Ectodermal cell (in vitro differentiated cells): Measurements from ENCODE around the gene S100A9.

ENCODE experiments used
- H3K27ac ChIP-seq: 2 replicates; pipeline ENCODE4 v1.7.0; 2013; ENCODE audit warnings: mild to moderate bottlenecking, low read depth, low read length; ENCODE audit not compliant: insufficient read depth, poor library complexity, severe bottlenecking
- H3K27me3 ChIP-seq: 2 replicates; pipeline ENCODE4 v1.7.0; 2013; ENCODE audit warnings: mild to moderate bottlenecking, low read length; ENCODE audit not compliant: insufficient read depth, control insufficient read depth, poor library complexity, severe bottlenecking
- H3K36me3 ChIP-seq: one replicate; pipeline ENCODE4 v1.7.0; 2013; ENCODE audit warnings: low read length; ENCODE audit not compliant: control insufficient read depth, insufficient read depth
- H3K4me1 ChIP-seq: one replicate; pipeline ENCODE4 v1.7.0; 2013; ENCODE audit warnings: low read length; ENCODE audit not compliant: control insufficient read depth, insufficient read depth
- H3K4me3 ChIP-seq: 2 replicates; pipeline ENCODE4 v1.7.0; 2013; ENCODE audit warnings: low read depth, low read length, control low read depth; ENCODE audit not compliant: insufficient read depth
- H3K9me3 ChIP-seq: 2 replicates; pipeline ENCODE4 v1.7.0; 2013; ENCODE audit warnings: mild to moderate bottlenecking, low read length, moderate library complexity; ENCODE audit not compliant: control insufficient read depth
- whole genome bisulfite sequencing, 2 experiments: methylation state at CpG; one replicate each; pipeline ENCODE4 v1.1.7; 2013; ENCODE audit warnings: missing lambda C conversion rate in 2 of 2; 5-methylcytosine and 5-hydroxymethylcytosine counted together

S100A9 gene

DNA sequence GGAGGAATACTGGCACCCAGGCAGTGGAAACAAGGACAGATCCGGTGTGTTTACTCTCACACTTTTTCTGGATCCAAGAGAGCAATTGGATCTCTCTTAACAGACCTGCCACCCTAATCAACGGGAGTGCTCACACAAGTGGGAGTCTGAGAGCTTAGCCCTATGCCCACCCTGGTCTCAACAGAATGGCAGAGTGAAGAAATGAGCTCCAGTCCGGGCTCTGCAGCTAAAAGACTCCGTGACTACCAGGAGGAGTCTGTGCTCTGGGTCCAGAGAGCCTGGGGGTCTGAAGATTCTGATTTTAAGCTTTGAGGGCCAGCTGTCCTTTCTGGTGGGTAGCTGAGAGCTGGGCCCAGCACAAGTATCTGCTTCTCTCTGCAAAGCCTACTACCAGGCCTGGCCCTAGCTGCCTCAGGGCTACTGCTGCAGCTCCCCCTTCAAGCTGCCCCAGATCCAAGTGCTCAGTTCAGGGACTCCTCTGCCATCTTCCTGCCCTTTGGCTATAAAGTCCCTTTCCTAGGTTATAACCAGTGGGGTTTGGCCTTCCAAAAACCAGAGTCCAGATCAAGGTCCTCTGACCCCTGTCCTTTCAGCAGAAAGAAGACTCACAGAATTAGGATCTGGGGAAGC lies 3.9 kb downstream of the S100A9 start:
- WGBS, 2 experiments, result 93 to 94% methylated on average over 4 of the region's 4 CpGs
- H3K27ac ChIP-seq, result no peak overlapping the region

GRCh38 chr1:153362187-153362775 lies 4.6 kb downstream of the S100A9 start:
- H3K4me1 ChIP-seq, result no peaks in the 10 kb centered on the region
- H3K4me3 ChIP-seq, result no peak overlapping the region
- 90 to 91% methylated on average over 3 of the region's 3 CpGs for WGBS, 2 experiments
- no peaks in the 10 kb centered on the region for H3K27me3 ChIP-seq
- H3K9me3 ChIP-seq, result no peaks in the 10 kb centered on the region
- no peak overlapping the region for H3K27ac ChIP-seq
- H3K36me3 ChIP-seq, result no peaks in the 10 kb centered on the region

More for the DNA sequence above, 3.9 kb downstream of the S100A9 start:
- H3K36me3 ChIP-seq, result no peaks in the 10 kb centered on the region
- no peaks in the 10 kb centered on the region for H3K4me1 ChIP-seq
- H3K4me3 ChIP-seq, result no peak overlapping the region
- H3K27me3 ChIP-seq, result no peaks in the 10 kb centered on the region
- H3K9me3 ChIP-seq, result no peaks in the 10 kb centered on the region

- 86 to 97% methylated on average over 3 of the region's 3 CpGs for WGBS, 2 experiments
- no peaks in the 10 kb centered on the region for H3K36me3 ChIP-seq
- H3K27ac ChIP-seq, result no peak overlapping the region
- H3K9me3 ChIP-seq, result no peaks in the 10 kb centered on the region
- H3K27me3 ChIP-seq, result no peaks in the 10 kb centered on the region
- no peaks in the 10 kb centered on the region for H3K4me1 ChIP-seq
- H3K4me3 ChIP-seq, result no peak overlapping the region
Measured at GRCh38 chr1:153363641-153364040, 6.0 kb downstream of the S100A9 start.

GRCh38 chr1:153364156-153364555 lies 6.5 kb downstream of the S100A9 start:
- Histone ChIP-seq H3K27me3 (no peaks in the 10 kb centered on the region), H3K9me3 (no peaks in the 10 kb centered on the region), H3K36me3 (no peaks in the 10 kb centered on the region), H3K27ac (no peak overlapping the region), H3K4me3 (no peak overlapping the region), H3K4me1 (no peaks in the 10 kb centered on the region)

- H3K4me1 ChIP-seq, result no peaks in the 10 kb centered on the region
- H3K27me3 ChIP-seq, result no peaks in the 10 kb centered on the region
- H3K27ac ChIP-seq, result no peak overlapping the region
- H3K36me3 ChIP-seq, result no peaks in the 10 kb centered on the region
- no peak overlapping the region for H3K4me3 ChIP-seq
- no peaks in the 10 kb centered on the region for H3K9me3 ChIP-seq
- WGBS, 2 experiments, result 94 to 95% methylated on average over 12 of the region's 12 CpGs
Measured at GRCh38 chr1:153364766-153365666, 7.4 kb downstream of the S100A9 start.

DNA sequence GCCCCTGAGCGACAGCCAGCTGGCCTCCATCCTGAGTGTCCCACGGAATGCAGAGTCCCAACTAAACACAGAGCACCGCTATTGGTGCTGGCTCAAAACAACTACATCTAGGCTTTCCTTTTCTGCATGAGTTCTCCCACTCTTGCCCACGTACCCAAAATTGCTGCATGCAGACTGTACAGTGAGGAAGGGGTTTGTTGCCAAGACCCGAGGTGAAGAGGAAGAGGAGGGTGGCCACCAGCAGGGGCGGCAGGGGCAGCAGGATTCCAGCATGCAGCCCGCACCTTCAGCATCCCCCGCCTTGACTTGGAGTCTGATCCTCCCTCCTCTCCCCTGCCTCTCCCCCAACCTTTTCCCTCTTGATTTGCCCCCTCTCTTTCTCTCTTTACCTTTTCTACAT lies 8.0 kb downstream of the S100A9 start:
- H3K9me3 ChIP-seq, result no peaks in the 10 kb centered on the region
- no peak overlapping the region for H3K27ac ChIP-seq
- H3K36me3 ChIP-seq, result no peaks in the 10 kb centered on the region
- WGBS, 2 experiments, result 85 to 91% methylated on average over 8 of the region's 8 CpGs
- no peaks in the 10 kb centered on the region for H3K27me3 ChIP-seq
- H3K4me1 ChIP-seq, result no peaks in the 10 kb centered on the region
- no peak overlapping the region for H3K4me3 ChIP-seq

- no peak overlapping the region for H3K27ac ChIP-seq
- H3K9me3 ChIP-seq, result no peaks in the 10 kb centered on the region
- H3K36me3 ChIP-seq, result no peaks in the 10 kb centered on the region
- no peaks in the 10 kb centered on the region for H3K27me3 ChIP-seq
- no peak overlapping the region for H3K4me3 ChIP-seq
- 89 to 92% methylated on average over 6 of the region's 6 CpGs for WGBS, 2 experiments
- H3K4me1 ChIP-seq, result no peaks in the 10 kb centered on the region
Measured at GRCh38 chr1:153366261-153366660, 8.6 kb downstream of the S100A9 start.

GRCh38 chr1:153367090-153367489 lies 9.4 kb downstream of the S100A9 start:
- Histone ChIP-seq H3K36me3 (no peaks in the 10 kb centered on the region), H3K4me3 (no peak overlapping the region), H3K27ac (no peak overlapping the region), H3K9me3 (no peaks in the 10 kb centered on the region), H3K4me1 (no peaks in the 10 kb centered on the region), H3K27me3 (no peaks in the 10 kb centered on the region)
- 83 to 93% methylated on average over 2 of the region's 2 CpGs for WGBS, 2 experiments

GRCh38 chr1:153368495-153368894 lies 10.8 kb downstream of the S100A9 start:
- Histone ChIP-seq H3K27me3 (no peaks in the 10 kb centered on the region), H3K36me3 (no peaks in the 10 kb centered on the region), H3K4me1 (no peaks in the 10 kb centered on the region), H3K4me3 (no peak overlapping the region), H3K27ac (no peak overlapping the region), H3K9me3 (no peaks in the 10 kb centered on the region)
- 80 to 89% methylated on average over 1 of the region's 2 CpGs for WGBS, 2 experiments

- WGBS, 2 experiments, result 85 to 94% methylated on average over 3 of the region's 3 CpGs
- Histone ChIP-seq H3K27ac (no peak overlapping the region), H3K4me1 (no peaks in the 10 kb centered on the region)
Measured at GRCh38 chr1:153370146-153370545, 12.5 kb downstream of the S100A9 start.

More at GRCh38 chr1:153370146-153370545, 12.5 kb downstream of the S100A9 start:
- H3K36me3 ChIP-seq, result no peaks in the 10 kb centered on the region
- H3K9me3 ChIP-seq, result no peaks in the 10 kb centered on the region
- H3K27me3 ChIP-seq, result no peaks in the 10 kb centered on the region
- H3K4me3 ChIP-seq, result no peak overlapping the region
